GM19452 (cell line): Measurements from ENCODE around the gene DAD1.
A peak's percentile ranks its signal among the peaks of the same experiment; 100 is the strongest.
"Not testable (repeated sequence)": the region's sequence is repeated elsewhere in the genome, so short reads cannot be mapped to it uniquely, and the experiment has no call there.

ENCODE experiments used
- ATAC-seq: cut with Tn5 transposase; IDR thresholded peaks from one replicate; pipeline ENCODE4 v1.9.1; 2021; ENCODE audit not compliant: unreplicated experiment

DAD1 gene

GRCh38 chr14:22553861-22554497, 35.0 kb downstream of the DAD1 start:
- not testable (repeated sequence) for ATAC-seq

GRCh38 chr14:22553445-22553844, 35.6 kb downstream of the DAD1 start:
- ATAC-seq, result no peak

- no peak for ATAC-seq
Observed at GRCh38 chr14:22552827-22553076, 36.3 kb downstream of the DAD1 start.

GRCh38 chr14:22552001-22552826, 36.8 kb downstream of the DAD1 start:
- no peak for ATAC-seq

GRCh38 chr14:22551605-22551997, 37.4 kb downstream of the DAD1 start:
- ATAC-seq, result no peak

GRCh38 chr14:22549981-22550673, 38.9 kb downstream of the DAD1 start:
- ATAC-seq, result peak; percentile 69

GRCh38 chr14:22549324-22549962, 39.6 kb downstream of the DAD1 start:
- no peak for ATAC-seq

GRCh38 chr14:22547948-22548750, 40.9 kb downstream of the DAD1 start:
- ATAC-seq, result no peak

- no peak for ATAC-seq
Observed at GRCh38 chr14:22547313-22547947, 41.6 kb downstream of the DAD1 start.

GRCh38 chr14:22546722-22547071, 42.3 kb downstream of the DAD1 start:
- no peak for ATAC-seq

- ATAC-seq, result no peak
Observed at GRCh38 chr14:22545842-22546721, 42.9 kb downstream of the DAD1 start.

- ATAC-seq, result no peak
Observed at GRCh38 chr14:22544881-22545420, 44.1 kb downstream of the DAD1 start.

GRCh38 chr14:22544406-22544805, 44.6 kb downstream of the DAD1 start:
- no peak for ATAC-seq

GRCh38 chr14:22543570-22544357, 45.3 kb downstream of the DAD1 start:
- not testable (repeated sequence) for ATAC-seq

- ATAC-seq, result no peak
Observed at GRCh38 chr14:22542360-22542759, 46.7 kb downstream of the DAD1 start.

GRCh38 chr14:22541721-22542120, 47.3 kb downstream of the DAD1 start:
- no peak for ATAC-seq

- ATAC-seq, result no peak
Observed at GRCh38 chr14:22540811-22541360, 48.1 kb downstream of the DAD1 start.

GRCh38 chr14:22540293-22540692, 48.7 kb downstream of the DAD1 start:
- ATAC-seq, result no peak
